ENCODE data around the gene NKX1-2. TPM values are rescaled to one million over a fixed set of nuclear protein-coding genes. Genes with fewer than 3 reads are reported as not detected.

The NKX1-2 gene
- total and polyA plus RNA-seq, 4 donors: 0.02 to 0.06 TPM; not detected in 2

GRCh38 chr10:124494046-124494807, 44.4 kb upstream of the NKX1-2 start:
- DNase-seq: no peak
- WGBS, 2 donors: 43 to 63% methylated on average over 16 of the region's 16 CpGs
- no peak for ATAC-seq (ENCODE audit: insufficient read depth, low FRiP score)

GRCh38 chr10:124493214-124493882, 43.5 kb upstream of the NKX1-2 start:
- Histone ChIP-seq H3K36me3 (ENCODE audit: control insufficient read depth in 4 of 4, insufficient read depth in 4 of 4, low read length in 4 of 4) (peaks cover 0 to 3% (median 2%) of the 10 kb centered on the region in 4 donors), H3K27me3 (ENCODE audit: control insufficient read depth in 3 of 3, insufficient read depth in 3 of 3, low read length in 2 of 3) (no peaks in the 10 kb centered on the region), H3K4me1 (ENCODE audit: control insufficient read depth in 5 of 5, insufficient read depth in 5 of 5, low read length in 5 of 5) (no peaks in the 10 kb centered on the region), H3K9ac (ENCODE audit: insufficient read depth in 1 of 2, low read length in 2 of 2) (no peak overlapping the region), H3K9me3 (ENCODE audit: control insufficient read depth in 4 of 4, insufficient read depth in 3 of 4, low read length in 3 of 4) (no peaks in the 10 kb centered on the region), H3K27ac (ENCODE audit: low read depth in 1 of 2, low read length in 1 of 2) (no peak overlapping the region), H3K4me3 (no peak overlapping the region)
- 57 to 65% methylated on average over 23 of the region's 23 CpGs for WGBS, 2 donors
- ATAC-seq (ENCODE audit: insufficient read depth, low FRiP score) (peak; percentile 53), DNase-seq (no peak)
- TF ChIP-seq CTCF (IDR thresholded peaks at IDR 0.05; ENCODE audit: control extremely low read depth, extremely low read depth): no peak

More at GRCh38 chr10:124494046-124494807, 44.4 kb upstream of the NKX1-2 start:
- Histone ChIP-seq H3K27ac (ENCODE audit: low read depth in 1 of 2, low read length in 1 of 2) (no peak overlapping the region), H3K4me1 (ENCODE audit: control insufficient read depth in 5 of 5, insufficient read depth in 5 of 5, low read length in 5 of 5) (no peaks in the 10 kb centered on the region), H3K4me3 (no peak overlapping the region), H3K9me3 (ENCODE audit: control insufficient read depth in 4 of 4, insufficient read depth in 3 of 4, low read length in 3 of 4) (no peaks in the 10 kb centered on the region), H3K9ac (ENCODE audit: insufficient read depth in 1 of 2, low read length in 2 of 2) (no peak overlapping the region), H3K36me3 (ENCODE audit: control insufficient read depth in 4 of 4, insufficient read depth in 4 of 4, low read length in 4 of 4) (peaks cover 0 to 3% (median 2%) of the 10 kb centered on the region in 4 donors), H3K27me3 (ENCODE audit: control insufficient read depth in 3 of 3, insufficient read depth in 3 of 3, low read length in 2 of 3) (no peaks in the 10 kb centered on the region)
- TF ChIP-seq CTCF (IDR thresholded peaks at IDR 0.05; ENCODE audit: control extremely low read depth, extremely low read depth): no peak

- H3K4me1 ChIP-seq (ENCODE audit: control insufficient read depth in 5 of 5, insufficient read depth in 5 of 5, low read length in 5 of 5): no peaks in the 10 kb centered on the region
- ATAC-seq (ENCODE audit: insufficient read depth, low FRiP score) (no peak), DNase-seq (no peak)
- no peak overlapping the region for H3K9ac ChIP-seq (ENCODE audit: insufficient read depth in 1 of 2, low read length in 2 of 2)
- 93 to 94% methylated on average over 8 of the region's 8 CpGs for WGBS, 2 donors
- peaks cover 0 to under 1% (median 0%) of the 10 kb centered on the region in 4 donors for H3K9me3 ChIP-seq (ENCODE audit: control insufficient read depth in 4 of 4, insufficient read depth in 3 of 4, low read length in 3 of 4)
- peaks cover 0 to 3% (median under 1%) of the 10 kb centered on the region in 4 donors for H3K36me3 ChIP-seq (ENCODE audit: control insufficient read depth in 4 of 4, insufficient read depth in 4 of 4, low read length in 4 of 4)
- no peaks in the 10 kb centered on the region for H3K27me3 ChIP-seq (ENCODE audit: control insufficient read depth in 3 of 3, insufficient read depth in 3 of 3, low read length in 2 of 3)
- TF ChIP-seq CTCF (IDR thresholded peaks at IDR 0.05; ENCODE audit: control extremely low read depth, extremely low read depth): no peak
- H3K27ac ChIP-seq (ENCODE audit: low read depth in 1 of 2, low read length in 1 of 2): no peak overlapping the region
- H3K4me3 ChIP-seq: no peak overlapping the region
These were observed 42.4 kb upstream of the NKX1-2 start for GRCh38 chr10:124492266-124492665.
